WERI-Rb-1 (cell line): ENCODE data around the gene OTUB1.
A peak's percentile ranks its signal among the peaks of the same experiment; 100 is the strongest.

ENCODE experiments used
- DNase-seq: peaks from one replicate; pipeline ENCODE4 v3.0.0-alpha.2; 2020
- H3K27ac ChIP-seq: fragments of 250-450 bp; sonication (Bioruptor Pico); 2 replicates; pipeline ENCODE4 v1.5.1; 2020; ENCODE audit warnings: mild to moderate bottlenecking, moderate library complexity
- H3K27me3 ChIP-seq: fragments of 250-450 bp; sonication (Bioruptor Pico); 2 replicates; pipeline ENCODE4 v1.5.1; 2021; ENCODE audit warnings: mild to moderate bottlenecking, low read depth, moderate library complexity; ENCODE audit not compliant: insufficient read depth, severe bottlenecking
- H3K36me3 ChIP-seq: fragments of 250-450 bp; sonication (Bioruptor Pico); 2 replicates; pipeline ENCODE4 v1.5.1; 2020; ENCODE audit warnings: mild to moderate bottlenecking, moderate library complexity
- H3K4me3 ChIP-seq: 2 replicates; pipeline ENCODE4 v1.5.1; 2011; ENCODE audit warnings: low read depth, mild to moderate bottlenecking, control low read depth, low read length
- H3K9me3 ChIP-seq: fragments of 250-450 bp; sonication (Bioruptor Pico); 2 replicates; pipeline ENCODE4 v1.5.1; 2021; ENCODE audit warnings: mild to moderate bottlenecking, moderate library complexity; ENCODE audit not compliant: severe bottlenecking
- CTCF ChIP-seq: IDR thresholded peaks from 2 replicates; pipeline ENCODE4 v1.5.1; 2011; ENCODE audit warnings: low read depth, mild to moderate bottlenecking, control low read depth, inconsistent platforms, low read length

OTUB1 gene

GRCh38 chr11:63941901-63942300 is 44.3 kb upstream of the OTUB1 start:
- no peak for TF ChIP-seq CTCF
- H3K27ac ChIP-seq: no peak overlapping the region
- no peaks in the 10 kb centered on the region for H3K9me3 ChIP-seq
- H3K36me3 ChIP-seq: peaks cover 32% of the 10 kb centered on the region
- no peak overlapping the region for H3K4me3 ChIP-seq
- no peaks in the 10 kb centered on the region for H3K27me3 ChIP-seq
- DNase-seq: no peak

- Histone ChIP-seq H3K27me3 (no peaks in the 10 kb centered on the region), H3K9me3 (no peaks in the 10 kb centered on the region), H3K27ac (no peak overlapping the region), H3K4me3 (no peak overlapping the region), H3K36me3 (peaks cover 40% of the 10 kb centered on the region)
- DNase-seq: no peak
- TF ChIP-seq CTCF: no peak
Observed at GRCh38 chr11:63942803-63943202, 43.4 kb upstream of the OTUB1 start.

- no peaks in the 10 kb centered on the region for H3K9me3 ChIP-seq
- no peak overlapping the region for H3K4me3 ChIP-seq
- peaks cover 58% of the 10 kb centered on the region for H3K36me3 ChIP-seq
- H3K27ac ChIP-seq: peak overlapping the region; percentile 11; the same call in 1 of the 2 replicates
- DNase-seq: no peak
- TF ChIP-seq CTCF: no peak
- no peaks in the 10 kb centered on the region for H3K27me3 ChIP-seq
Observed at GRCh38 chr11:63944987-63945386, 41.3 kb upstream of the OTUB1 start.

- peak; percentile 67 for DNase-seq
- H3K36me3 ChIP-seq: peaks cover 58% of the 10 kb centered on the region
Observed at GRCh38 chr11:63945477-63946163, 40.6 kb upstream of the OTUB1 start.

GRCh38 chr11:63951779-63952536 is 34.3 kb upstream of the OTUB1 start:
- Histone ChIP-seq H3K4me3 (no peak overlapping the region), H3K27ac (no peak overlapping the region), H3K36me3 (peaks cover 82% of the 10 kb centered on the region), H3K27me3 (no peaks in the 10 kb centered on the region), H3K9me3 (no peaks in the 10 kb centered on the region)
- TF ChIP-seq CTCF: no peak
- no peak for DNase-seq

More at GRCh38 chr11:63945477-63946163, 40.6 kb upstream of the OTUB1 start:
- Histone ChIP-seq H3K9me3 (no peaks in the 10 kb centered on the region), H3K27ac (peak overlapping the region; percentile 11; the same call in 1 of the 2 replicates), H3K27me3 (no peaks in the 10 kb centered on the region), H3K4me3 (no peak overlapping the region)
- TF ChIP-seq CTCF: peak; percentile 69
